Right kidney (tissue), 9 donors: ENCODE results near the gene SMIM28.
"Not testable (repeated sequence)": the region's sequence is repeated elsewhere in the genome, so short reads cannot be mapped to it uniquely, and the experiment has no call there.

Experiments
- DNase-seq: peaks from one replicate; pipeline ENCODE4 v3.0.0-alpha.2; 2016
- long read RNA-seq, 8 donors: transcript quantifications; one replicate each; lab custom pipeline, GENCODE V29; 2026

Gene SMIM28
- long read RNA-seq, donor 1 = 0 reads
- long read RNA-seq, donor 2 = 0 reads
- long read RNA-seq, donor 3 = 0 reads
- long read RNA-seq, donor 4 = 0 reads
- long read RNA-seq, donor 5 = 0 reads
- long read RNA-seq, donor 6 = 0 reads
- long read RNA-seq, donor 7 = 0 reads
- long read RNA-seq, donor 8 = 0 reads

DNA sequence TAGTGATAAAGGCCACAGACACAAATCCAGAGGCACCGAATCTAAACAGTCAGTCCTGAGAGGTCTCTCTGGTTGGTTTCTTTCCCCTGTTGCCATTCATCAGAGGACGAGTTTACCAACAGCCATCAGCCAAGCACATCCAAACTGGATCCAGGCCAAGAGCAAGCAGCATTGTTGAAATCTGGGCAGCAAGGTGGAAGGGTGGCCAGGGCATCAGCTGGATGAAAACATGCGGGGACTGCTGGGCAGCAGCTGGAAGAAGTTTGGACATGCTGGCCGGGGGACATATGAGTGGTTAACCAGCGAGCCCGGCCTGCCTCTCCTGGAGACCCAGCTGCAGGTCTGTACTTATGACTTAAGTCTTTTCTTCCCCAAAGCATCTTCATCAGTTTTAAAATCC, at the start of gene SMIM28:
SMIM28 (plus strand) TSS at position 62 of the 400 bp plus-strand sequence; CDS start at position 230, 168 bp downstream.
- no peak for DNase-seq

DNA sequence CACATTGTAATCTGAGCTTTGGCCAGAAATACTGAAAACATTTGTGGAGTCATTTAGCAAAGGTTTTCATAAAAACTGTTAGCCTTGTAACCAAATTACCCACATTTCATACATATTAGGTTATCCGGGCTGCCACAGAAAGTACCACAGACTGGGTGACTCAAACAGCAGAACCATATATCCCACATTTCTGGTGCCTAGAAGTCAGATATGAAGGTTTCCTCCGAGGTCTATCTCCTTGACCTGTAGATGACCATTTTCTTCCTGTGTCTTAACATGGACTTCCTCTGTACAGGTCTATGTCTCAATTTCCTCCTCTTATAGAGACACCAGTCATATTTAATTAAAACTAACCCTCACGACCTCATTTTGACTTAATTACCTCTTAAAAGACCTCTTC, 49.5 kb upstream of the SMIM28 start:
- no peak for DNase-seq

DNA sequence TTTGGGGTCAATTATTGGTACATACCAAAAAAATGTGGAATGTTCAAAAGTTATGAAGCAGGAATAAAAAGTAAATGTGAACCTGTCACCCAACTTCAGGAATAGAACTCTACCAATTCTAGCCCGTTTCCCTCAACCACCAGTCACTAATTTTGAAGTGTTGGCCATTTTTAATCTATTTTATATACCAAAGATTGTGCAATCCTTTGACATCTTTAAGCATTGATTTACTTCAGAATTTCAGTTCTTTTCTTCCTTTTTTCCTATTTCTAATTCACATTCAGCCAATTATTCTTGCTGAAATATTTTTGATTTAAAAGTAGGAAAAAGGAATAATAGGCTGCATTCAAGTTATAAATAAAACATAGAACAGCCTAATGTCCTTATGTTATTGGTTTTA, 46.9 kb upstream of the SMIM28 start:
- DNase-seq = no peak

DNA sequence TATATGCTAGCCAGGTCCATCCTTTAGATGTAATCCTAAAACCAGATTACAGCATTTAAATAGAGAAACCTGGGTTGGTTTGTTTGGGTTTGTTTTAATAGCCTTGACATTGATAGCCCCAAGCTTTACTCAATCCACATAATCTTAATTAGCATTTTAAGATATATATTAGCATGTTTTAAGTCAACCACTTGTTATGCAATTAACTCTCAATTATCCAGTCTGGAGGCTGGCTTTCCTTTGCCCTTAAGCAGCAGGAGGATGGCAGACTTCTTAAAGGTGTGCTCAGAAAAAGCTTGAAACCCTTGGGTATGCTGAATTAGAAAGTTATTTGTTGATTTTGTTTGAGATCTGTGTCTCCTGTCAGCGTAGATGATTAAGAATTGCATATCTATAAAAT, 46.3 kb upstream of the SMIM28 start:
- DNase-seq = no peak

DNA sequence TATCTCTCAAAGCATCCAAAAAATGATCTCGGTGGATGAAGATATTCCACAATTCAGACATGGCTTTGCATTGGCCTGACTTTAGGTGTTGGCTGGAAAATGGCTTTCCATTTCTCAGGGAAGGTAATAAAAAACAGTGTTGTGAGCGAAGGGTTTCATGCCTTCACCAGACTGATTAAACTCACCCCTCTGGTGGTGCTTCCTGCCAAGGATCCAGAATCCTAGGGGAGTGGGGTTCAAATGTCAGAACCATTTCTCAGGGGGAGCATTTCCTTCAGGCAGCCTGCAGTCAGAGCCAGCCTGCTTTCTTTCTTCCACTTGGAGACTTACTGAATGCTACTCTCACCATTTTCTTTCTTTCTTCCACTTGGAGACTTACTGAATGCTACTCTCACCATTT, 45.7 kb upstream of the SMIM28 start:
- DNase-seq = no peak

DNA sequence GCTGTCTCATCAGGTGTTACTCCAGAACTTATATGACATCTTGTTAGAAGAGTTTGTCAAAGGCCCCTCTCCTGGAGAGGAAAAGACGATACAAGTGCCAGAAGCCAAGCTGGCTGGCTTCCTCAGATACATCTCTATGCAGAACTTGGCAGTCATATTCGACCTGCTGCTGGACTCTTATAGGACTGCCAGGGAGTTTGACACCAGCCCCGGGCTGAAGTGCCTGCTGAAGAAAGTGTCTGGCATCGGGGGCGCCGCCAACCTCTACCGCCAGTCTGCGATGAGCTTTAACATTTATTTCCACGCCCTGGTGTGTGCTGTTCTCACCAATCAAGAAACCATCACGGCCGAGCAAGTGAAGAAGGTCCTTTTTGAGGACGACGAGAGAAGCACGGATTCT, 43.7 kb upstream of the SMIM28 start:
- no peak for DNase-seq

DNA sequence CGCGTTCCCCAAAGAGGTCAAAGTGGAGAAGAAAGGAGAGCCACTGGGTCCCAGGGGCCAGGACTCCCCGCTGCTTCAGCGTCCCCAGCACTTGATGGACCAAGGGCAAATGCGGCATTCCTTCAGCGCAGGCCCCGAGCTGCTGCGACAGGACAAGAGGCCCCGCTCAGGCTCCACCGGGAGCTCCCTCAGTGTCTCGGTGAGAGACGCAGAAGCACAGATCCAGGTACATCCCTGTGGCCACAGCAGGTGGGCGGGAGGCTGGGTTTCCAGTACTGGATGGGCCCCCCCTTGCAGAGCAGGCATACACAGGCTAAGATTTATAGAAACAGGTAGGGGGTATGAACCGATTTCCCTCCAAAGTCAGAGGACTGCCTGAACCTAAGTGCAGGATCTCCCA, 42.7 kb upstream of the SMIM28 start:
- DNase-seq = no peak

DNA sequence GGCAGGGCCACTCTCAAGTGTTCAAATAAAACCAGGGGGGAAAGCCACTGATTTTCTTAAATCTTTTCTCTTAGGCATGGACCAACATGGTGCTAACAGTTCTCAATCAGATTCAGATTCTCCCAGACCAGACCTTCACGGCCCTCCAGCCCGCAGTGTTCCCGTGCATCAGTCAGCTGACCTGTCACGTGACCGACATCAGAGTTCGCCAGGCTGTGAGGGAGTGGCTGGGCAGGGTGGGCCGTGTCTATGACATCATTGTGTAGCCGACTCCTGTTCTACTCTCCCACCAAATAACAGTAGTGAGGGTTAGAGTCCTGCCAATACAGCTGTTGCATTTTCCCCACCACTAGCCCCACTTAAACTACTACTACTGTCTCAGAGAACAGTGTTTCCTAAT, 41.5 kb upstream of the SMIM28 start:
- no peak for DNase-seq

DNA sequence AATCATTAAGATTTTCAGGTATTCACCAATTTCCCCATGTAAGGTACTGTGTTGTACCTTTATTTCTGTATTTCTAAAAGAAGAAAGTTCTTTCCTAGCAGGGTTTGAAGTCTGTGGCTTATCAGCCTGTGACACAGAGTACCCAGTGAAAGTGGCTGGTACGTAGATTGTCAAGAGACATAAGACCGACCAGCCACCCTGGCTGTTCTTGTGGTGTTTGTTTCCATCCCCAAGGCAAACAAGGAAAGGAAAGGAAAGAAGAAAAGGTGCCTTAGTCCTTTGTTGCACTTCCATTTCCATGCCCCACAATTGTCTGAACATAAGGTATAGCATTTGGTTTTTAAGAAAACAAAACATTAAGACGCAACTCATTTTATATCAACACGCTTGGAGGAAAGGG, 40.6 kb upstream of the SMIM28 start:
- DNase-seq = no peak

DNA sequence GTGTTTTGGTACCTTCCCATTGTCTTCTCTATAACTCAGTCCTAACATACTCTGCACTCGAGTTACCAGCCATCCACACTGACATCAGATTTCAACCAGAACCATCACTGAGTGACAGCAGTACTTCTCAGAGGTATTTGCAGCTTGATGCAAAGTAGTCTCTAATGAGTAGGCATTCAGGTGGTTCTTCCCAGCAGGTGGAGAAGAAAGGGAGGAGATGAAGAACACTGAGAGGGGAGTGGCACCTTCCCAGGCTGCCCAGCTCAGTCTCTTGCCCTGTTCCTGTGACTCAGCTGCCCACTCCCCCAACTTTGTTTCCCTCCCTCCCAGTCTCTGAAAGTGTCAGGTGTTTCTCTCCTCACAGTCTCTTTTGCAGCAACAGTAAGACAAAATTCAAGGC, 38.7 kb upstream of the SMIM28 start:
- no peak for DNase-seq

DNA sequence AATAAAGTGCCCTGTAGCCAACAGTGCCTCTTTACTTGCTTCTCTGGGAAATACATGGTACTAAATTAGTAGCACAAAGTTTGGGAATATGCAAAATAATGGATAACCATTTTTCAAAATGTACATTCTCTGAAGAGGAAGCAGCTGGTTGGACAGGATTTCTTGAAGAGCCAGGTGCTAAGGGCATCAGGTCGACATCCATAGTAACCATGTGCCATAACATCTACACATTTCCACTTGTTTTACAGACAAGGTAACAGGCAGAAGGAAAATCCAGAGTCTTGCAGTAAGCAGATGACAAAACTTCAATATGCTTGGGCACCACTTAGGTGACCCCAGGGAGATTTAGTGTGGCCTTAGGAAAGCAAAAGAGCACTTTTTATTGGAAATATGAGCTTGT, 36.5 kb upstream of the SMIM28 start:
- no peak for DNase-seq

DNA sequence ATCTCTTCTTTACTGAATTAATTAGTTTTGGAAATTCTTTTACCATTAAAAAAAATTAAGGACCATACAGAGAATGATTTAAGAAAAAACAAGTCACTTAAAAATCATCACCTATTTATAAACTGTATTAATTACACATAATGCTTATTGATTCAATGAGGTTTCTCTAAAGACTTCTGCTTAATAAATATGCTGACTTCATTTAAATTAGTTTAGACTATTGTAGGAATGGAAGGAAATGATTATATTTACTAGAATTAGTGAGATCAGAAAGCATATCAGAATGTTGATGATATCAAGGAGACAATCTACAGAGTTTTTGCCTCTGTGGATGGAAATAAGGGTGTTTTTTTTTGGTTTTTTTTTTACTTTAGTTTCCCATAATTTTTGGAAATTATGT, 34.6 kb upstream of the SMIM28 start:
- no peak for DNase-seq

DNA sequence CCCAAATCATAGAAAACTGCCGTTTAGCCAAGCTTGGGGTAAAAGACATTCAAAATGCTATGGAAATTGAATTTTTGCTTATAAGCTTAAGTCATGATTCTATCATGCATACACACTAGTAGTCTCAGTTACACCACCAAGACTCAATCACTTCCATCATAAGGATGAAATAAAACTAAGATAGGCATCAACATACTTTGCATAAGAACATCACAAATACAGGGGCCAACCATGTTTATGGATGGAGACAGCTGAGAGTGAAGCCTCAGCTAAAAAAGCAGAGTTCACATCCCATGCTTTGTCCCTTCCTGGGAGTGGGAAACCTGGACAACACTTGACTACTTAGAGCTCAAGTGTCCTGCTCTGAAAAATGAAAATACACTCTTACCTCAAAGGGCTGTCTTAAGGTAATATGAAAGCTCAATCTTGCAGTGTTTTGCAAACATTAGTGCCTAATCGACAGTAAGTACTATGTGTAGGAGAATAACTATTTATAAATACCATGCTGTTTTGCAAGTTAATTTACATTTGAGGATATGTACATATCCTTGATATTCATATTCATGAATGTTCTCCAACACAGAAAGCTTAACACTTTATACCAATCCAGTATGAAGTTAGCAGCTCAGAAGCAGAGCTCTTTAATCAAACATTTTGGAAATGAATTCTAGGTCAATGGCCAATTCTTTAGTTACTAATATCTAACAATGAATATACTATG, 32.0 kb upstream of the SMIM28 start:
- DNase-seq = no peak

DNA sequence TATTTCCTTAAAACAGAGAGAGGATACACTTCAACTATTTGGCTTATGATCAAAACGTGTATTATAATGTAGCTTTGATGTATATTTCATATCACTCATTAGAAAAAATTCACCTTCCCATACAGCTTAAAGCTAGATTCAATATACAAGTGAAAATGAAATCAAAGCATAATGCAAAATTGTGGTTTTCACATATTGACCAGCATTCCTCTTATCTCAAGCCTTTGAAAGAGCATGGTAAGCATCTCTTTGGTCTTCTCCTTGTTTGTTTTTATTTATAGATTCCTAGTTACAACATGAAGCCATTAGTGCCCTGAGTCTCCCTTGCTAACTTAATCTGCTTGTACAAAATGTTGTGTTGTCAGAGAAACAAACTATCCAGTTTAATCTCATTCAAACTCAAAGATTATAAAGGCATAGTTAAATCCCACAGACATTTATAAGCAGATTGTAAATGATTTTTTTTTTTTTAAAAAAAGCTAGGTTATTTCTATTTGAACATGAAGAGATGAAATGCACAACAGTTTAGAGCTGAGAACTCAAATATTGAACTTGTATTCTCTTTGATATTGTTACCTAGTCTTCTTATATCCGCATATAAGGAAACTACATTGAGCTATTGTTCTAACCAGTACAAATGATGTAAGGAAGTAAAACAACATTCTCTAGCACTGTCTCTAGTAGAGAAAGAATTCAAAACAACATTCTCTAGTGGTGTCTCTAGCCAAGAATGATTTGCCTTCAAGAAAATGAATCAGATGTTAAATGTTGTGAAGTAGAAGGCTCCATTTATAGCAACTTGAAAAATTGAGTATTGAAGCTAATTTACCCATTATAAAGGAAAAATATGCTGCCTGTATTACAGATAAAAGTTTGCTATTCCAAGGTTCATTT, 31.2 kb upstream of the SMIM28 start:
- DNase-seq = no peak

DNA sequence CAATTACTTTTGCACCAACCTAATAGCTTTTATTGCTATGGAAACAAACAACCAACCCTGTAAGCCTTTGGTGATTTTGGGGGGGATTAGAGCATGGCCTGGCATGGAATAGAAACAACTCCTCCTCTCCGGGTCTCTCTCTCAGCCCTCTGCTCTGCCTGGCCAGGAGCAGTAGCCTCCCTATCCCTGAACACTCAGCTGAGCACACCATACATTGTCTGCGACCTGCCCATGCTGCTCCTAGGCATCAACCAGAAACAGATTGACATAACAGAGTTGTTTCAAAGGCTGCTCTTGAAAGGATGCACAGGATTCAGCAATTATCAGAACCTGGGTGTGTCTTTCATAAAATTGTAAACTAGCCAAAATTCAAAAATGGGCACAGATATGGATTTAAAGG, 29.8 kb upstream of the SMIM28 start:
- no peak for DNase-seq

DNA sequence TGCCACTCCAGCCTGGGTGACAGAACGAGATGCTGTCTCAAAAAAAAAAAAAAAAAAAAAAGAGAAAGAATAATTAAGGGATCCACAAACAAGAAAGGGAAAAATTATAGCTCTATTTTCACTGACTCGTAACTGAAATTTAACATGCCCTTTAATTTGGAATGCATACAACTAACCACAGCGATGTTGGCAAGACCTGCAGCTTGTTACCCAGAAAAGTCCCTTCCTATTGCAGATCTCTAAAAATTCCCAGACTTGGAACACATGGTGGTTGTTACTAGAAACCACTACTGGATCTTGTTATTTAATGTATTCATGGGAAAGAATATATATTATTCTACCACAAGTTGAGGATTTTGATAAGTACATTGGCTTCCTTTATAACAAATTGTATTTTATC, 27.8 kb upstream of the SMIM28 start:
- DNase-seq = no peak

DNA sequence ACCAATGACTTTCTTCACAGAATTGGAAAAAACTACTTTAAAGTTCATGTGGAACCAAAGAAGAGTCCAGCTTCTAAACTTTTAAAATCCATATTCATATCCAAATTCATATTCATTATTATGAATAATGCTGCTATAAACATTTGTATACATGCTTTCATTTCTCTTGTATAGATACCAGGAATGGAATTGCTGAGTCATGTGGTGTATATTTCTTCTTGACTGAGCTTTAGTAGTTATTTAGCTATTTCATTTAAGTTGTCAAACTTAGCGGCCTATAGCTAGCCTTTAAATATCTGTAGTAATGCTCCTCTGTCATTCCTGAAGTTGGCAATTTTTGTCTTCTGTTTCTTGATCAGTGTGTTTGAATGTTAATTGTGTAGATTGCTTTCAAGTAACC, 19.8 kb upstream of the SMIM28 start:
- no peak for DNase-seq

DNA sequence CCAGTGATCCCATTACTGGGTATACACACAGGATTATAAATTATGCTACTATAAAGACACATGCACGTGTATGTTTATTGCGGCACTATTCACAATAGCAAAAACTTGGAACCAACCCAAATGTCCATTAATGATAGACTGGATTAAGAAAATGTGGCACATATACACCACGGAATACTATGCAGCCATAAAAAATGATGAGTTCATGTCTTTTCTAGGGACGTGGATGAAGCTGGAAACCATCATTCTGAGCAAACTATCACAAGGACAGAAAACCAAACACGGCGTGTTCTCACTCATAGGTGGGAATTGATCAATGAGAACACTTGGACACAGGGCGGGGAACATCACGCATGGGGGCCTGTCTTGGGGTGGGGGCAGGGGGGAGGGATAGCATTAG, 9.0 kb upstream of the SMIM28 start:
- not testable (repeated sequence) for DNase-seq

DNA sequence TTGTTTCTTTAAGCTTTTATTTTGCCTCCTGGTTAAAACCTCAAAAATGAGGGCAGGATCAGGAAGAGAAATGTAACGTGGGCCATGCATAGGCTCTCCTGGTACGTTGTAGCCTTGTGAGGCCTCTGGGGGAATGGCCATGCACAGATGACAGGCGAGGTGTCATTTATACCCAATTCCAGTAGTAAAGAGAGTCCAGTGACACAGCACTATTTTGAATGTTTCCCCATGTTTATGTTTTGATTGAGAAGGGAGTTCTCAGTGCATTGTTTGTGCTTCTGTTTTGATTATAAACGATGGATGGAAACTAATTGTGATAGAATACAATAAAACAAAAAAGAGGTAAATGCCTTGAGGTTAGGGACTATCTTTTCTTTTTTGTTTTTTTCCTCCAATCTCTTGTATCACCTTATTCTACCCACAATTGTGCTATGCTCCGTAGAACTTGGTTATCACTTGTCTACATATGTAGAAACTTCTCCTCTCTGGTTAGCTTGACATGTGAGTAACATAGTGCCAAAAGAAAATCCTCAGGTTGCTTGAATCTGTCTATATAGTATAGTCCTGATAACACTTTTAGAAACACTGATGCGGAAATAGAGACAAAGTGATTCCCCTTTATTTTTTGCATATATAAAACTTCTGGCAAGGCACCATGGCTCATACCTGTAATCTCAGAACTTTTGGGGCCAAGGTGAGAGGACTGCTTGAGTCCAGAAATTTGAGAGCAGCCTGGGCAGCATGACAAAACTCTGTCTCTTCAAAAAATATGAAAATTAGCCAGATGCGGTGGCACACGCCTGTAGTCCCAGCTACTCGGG, 6.9 kb upstream of the SMIM28 start:
- DNase-seq = no peak

DNA sequence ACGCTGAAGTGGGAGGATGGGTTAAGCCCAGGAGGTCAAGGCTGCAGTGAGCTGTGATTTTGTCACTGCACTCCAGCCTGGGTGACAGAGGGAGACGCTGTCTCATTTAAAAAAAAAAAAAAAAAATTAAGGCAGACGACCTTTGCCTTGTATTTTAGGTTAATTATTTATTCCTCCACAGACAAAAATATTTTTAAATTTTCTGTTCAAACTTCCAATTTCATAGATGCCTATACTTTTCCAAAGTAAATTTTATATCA, 6.3 kb upstream of the SMIM28 start:
- DNase-seq = no peak

DNA sequence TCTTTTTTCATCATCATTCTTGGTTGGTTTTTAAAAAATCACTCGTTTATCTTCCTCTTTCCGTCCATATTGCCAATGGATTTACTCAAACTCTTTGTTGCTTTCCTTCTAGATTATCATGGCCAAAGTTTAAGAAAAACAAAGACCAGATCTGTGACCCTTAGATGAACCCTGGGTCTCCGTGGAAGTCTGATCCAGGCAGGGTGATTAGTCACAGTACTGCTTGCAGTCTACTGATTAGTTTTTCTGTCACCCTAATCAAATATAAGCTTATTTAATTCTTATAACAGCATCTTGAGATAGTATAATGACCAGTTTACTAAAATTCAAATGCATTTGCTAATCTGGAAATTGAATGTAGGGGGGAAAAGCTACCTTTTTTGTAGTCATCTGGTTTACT, 6.0 kb upstream of the SMIM28 start:
- no peak for DNase-seq

DNA sequence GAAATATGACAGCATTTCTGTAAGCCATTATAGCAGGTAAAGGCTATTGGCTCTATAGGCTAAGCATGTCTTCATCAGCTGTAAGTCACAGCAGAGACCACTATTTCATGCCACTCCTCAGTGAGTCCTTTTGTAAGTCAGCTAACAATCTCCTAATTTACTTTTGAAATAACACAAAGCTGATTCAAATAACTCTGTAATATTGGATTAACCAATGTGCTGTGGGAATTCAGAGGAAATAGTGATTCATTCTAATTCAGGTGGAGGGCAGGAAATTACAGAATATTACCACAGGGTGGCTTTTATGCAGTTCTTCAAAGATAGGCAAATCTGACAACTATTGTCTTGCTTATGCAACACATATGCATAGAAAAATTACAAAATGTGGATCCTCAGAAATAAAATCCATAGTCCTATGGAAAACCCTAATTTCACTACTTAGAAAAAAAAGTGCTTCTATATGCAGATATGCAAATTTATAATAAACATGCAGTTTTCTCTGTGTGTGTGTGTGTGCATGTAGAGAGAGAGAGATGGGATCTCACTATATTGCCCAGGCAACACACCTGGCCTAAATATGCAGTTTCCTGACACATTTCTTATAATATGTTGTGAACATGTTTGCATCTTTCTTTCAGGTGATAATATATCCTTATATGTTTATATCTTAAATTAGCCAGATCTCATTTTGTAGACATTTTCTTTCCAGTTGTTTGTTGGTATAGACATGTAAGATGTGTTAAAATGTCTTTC, 4.8 kb upstream of the SMIM28 start:
- no peak for DNase-seq
